IMR-90 (cell line): Measurements from ENCODE around the gene NR1I2. TPM values are rescaled to one million over a fixed set of nuclear protein-coding genes. Genes with fewer than 3 reads are reported as not detected.
A peak's percentile ranks its signal among the peaks of the same experiment; 100 is the strongest.

Source experiments
- ATAC-seq: fragments of 200-7000 bp; cut with Tn5 transposase; 2 replicates; pipeline ENCODE4 v1.9.1; 2020; ENCODE audit warnings: low read depth, mild to moderate bottlenecking, moderate library complexity
- BruUV-seq: library from RNA; stranded (reverse); fragments of 400-500 nt; replicated peaks from 2 replicates; lab custom pipeline; 2021; lab: Mats Ljungman, UMichigan
- CTCF ChIA-PET: fragments of 300-600 bp; formaldehyde crosslinking; extraction: SDS; loops from one replicate; lab custom pipeline; 2021; ENCODE audit warnings: antibody characterized with exemption; lab: Yijun Ruan, JAX
- POLR2A ChIA-PET: fragments of 300-600 bp; sonication (Branson Sonifier 250); formaldehyde crosslinking; loops from one replicate; lab custom pipeline; 2022; ENCODE audit warnings: antibody characterized with exemption; ENCODE audit not compliant: unreplicated experiment; lab: Charles Lee
- DNase-seq: peaks from one replicate; pipeline ENCODE4 v3.0.0; 2013
- H2AFZ ChIP-seq: replicated peaks from 2 replicates; pipeline ENCODE3; 2013; ENCODE audit warnings: low read length, mild to moderate bottlenecking; ENCODE audit not compliant: poor library complexity
- H2AK5ac ChIP-seq: 2 replicates; pipeline ENCODE4 v1.6.1; 2013; ENCODE audit warnings: low read depth, low read length, inconsistent platforms
- H2AK9ac ChIP-seq: replicated peaks from 2 replicates; pipeline ENCODE3; 2013; ENCODE audit warnings: mild to moderate bottlenecking, low read depth, low read length, moderate library complexity; ENCODE audit not compliant: poor library complexity
- H2BK120ac ChIP-seq: 2 replicates; pipeline ENCODE4 v1.6.1; 2013; ENCODE audit warnings: low read depth, low read length, inconsistent platforms
- H2BK15ac ChIP-seq: 3 replicates; pipeline ENCODE4 v1.6.1; 2013; ENCODE audit warnings: low read depth, low read length, inconsistent platforms
- H2BK20ac ChIP-seq: 2 replicates; pipeline ENCODE4 v1.6.1; 2013; ENCODE audit warnings: low read depth, mild to moderate bottlenecking, inconsistent platforms, low read length, moderate library complexity
- H2BK5ac ChIP-seq: 2 replicates; pipeline ENCODE4 v1.6.1; 2013; ENCODE audit warnings: mild to moderate bottlenecking, low read depth, low read length, inconsistent platforms; ENCODE audit not compliant: poor library complexity, severe bottlenecking
- H3K14ac ChIP-seq: replicated peaks from 2 replicates; pipeline ENCODE4 v1.6.1; 2013; ENCODE audit warnings: low read depth, low read length, inconsistent platforms
- H3K18ac ChIP-seq: 2 replicates; pipeline ENCODE4 v1.6.1; 2013; ENCODE audit warnings: low read depth, low read length, control low read depth
- H3K23ac ChIP-seq: 2 replicates; pipeline ENCODE4 v1.6.1; 2013; ENCODE audit warnings: low read depth, low read length, inconsistent platforms
- H3K27ac ChIP-seq: 2 replicates; pipeline ENCODE4 v1.5.1; 2013; ENCODE audit warnings: mild to moderate bottlenecking, control low read depth, low read length; ENCODE audit not compliant: insufficient read depth
- H3K27me3 ChIP-seq: 2 replicates; pipeline ENCODE4 v1.6.1; 2013; ENCODE audit warnings: low read length; ENCODE audit not compliant: control insufficient read depth, insufficient read depth
- H3K36me3 ChIP-seq: 2 replicates; pipeline ENCODE4 v1.6.1; 2013; ENCODE audit warnings: low read length, mixed read lengths; ENCODE audit not compliant: control insufficient read depth, insufficient read depth
- H3K4ac ChIP-seq: 2 replicates; pipeline ENCODE4 v1.6.1; 2013; ENCODE audit warnings: low read depth, low read length, inconsistent platforms
- H3K4me1 ChIP-seq: 2 replicates; pipeline ENCODE4 v1.6.1; 2013; ENCODE audit warnings: low read length, mixed read lengths; ENCODE audit not compliant: control insufficient read depth, insufficient read depth
- H3K4me2 ChIP-seq: 2 replicates; pipeline ENCODE4 v1.6.1; 2013; ENCODE audit warnings: low read depth, mild to moderate bottlenecking, control low read depth, low read length, moderate library complexity
- H3K4me3 ChIP-seq: 2 replicates; pipeline ENCODE4 v1.5.1; 2013; ENCODE audit warnings: low read depth, mild to moderate bottlenecking, control low read depth, low read length, moderate library complexity; ENCODE audit not compliant: insufficient read depth
- H3K56ac ChIP-seq: 2 replicates; pipeline ENCODE4 v1.6.1; 2013; ENCODE audit warnings: low read length, inconsistent platforms; ENCODE audit not compliant: insufficient read depth; ENCODE audit errors: extremely low read depth
- H3K79me1 ChIP-seq, 2 experiments: 2 replicates each; pipeline ENCODE4 v1.6.1; 2013; ENCODE audit warnings: low read length in 2 of 2, inconsistent platforms in 1 of 2, low read depth in 1 of 2
- H3K9ac ChIP-seq: 2 replicates; pipeline ENCODE4 v1.6.1; 2013; ENCODE audit warnings: low read depth, low read length, control low read depth
- H3K9me1 ChIP-seq: 2 replicates; pipeline ENCODE4 v1.6.1; 2013; ENCODE audit warnings: low read length, inconsistent platforms; ENCODE audit not compliant: insufficient read depth
- H3K9me3 ChIP-seq: 2 replicates; pipeline ENCODE4 v1.6.1; 2013; ENCODE audit warnings: low read length; ENCODE audit not compliant: control insufficient read depth, insufficient read depth
- H4K20me1 ChIP-seq: 2 replicates; pipeline ENCODE4 v1.6.1; 2013; ENCODE audit warnings: low read length, inconsistent platforms; ENCODE audit not compliant: insufficient read depth
- H4K5ac ChIP-seq: 2 replicates; pipeline ENCODE4 v1.6.1; 2013; ENCODE audit warnings: mild to moderate bottlenecking, low read depth, low read length, control low read depth
- H4K8ac ChIP-seq, 2 experiments: 2 replicates each; pipeline ENCODE4 v1.6.1; 2013; ENCODE audit warnings: low read depth in 2 of 2, low read length in 2 of 2, control low read depth in 1 of 2, inconsistent platforms in 1 of 2
- H4K91ac ChIP-seq: 2 replicates; pipeline ENCODE4 v1.6.1; 2013; ENCODE audit warnings: low read depth, low read length, inconsistent platforms; ENCODE audit not compliant: insufficient read depth
- BHLHE40 ChIP-seq: fragments of 150-350 bp; IDR thresholded peaks from 2 replicates; pipeline ENCODE4 v1.6.1; 2016; ENCODE audit warnings: mild to moderate bottlenecking, low read depth, low read length
- CEBPB ChIP-seq: IDR thresholded peaks from 2 replicates; pipeline ENCODE4 v1.6.1; 2012; ENCODE audit warnings: low read depth, low read length, improper control_type of control experiment
- CHD1 ChIP-seq: IDR thresholded peaks from 2 replicates; pipeline ENCODE4 v1.6.1; 2012; ENCODE audit warnings: low read depth, low read length, improper control_type of control experiment
- ELK1 ChIP-seq: fragments of 150-350 bp; IDR thresholded peaks from 2 replicates; pipeline ENCODE4 v1.6.1; 2016; ENCODE audit warnings: low read depth, mild to moderate bottlenecking, low read length, moderate library complexity, borderline replicate concordance
- FOS ChIP-seq: fragments of 150-350 bp; IDR thresholded peaks from 2 replicates; pipeline ENCODE4 v1.6.1; 2016; ENCODE audit warnings: low read depth, low read length
- MAFK ChIP-seq: IDR thresholded peaks from 2 replicates; pipeline ENCODE4 v1.6.1; 2012; ENCODE audit warnings: low read depth, low read length, improper control_type of control experiment
- MAZ ChIP-seq: IDR thresholded peaks from 2 replicates; pipeline ENCODE4 v1.6.1; 2012; ENCODE audit warnings: low read depth, mild to moderate bottlenecking, low read length, improper control_type of control experiment, moderate library complexity, borderline replicate concordance
- MXI1 ChIP-seq: IDR thresholded peaks from 2 replicates; pipeline ENCODE4 v1.6.1; 2012; ENCODE audit warnings: low read depth, mild to moderate bottlenecking, low read length, moderate library complexity, borderline replicate concordance
- NFE2L2 ChIP-seq: fragments of 150-350 bp; IDR thresholded peaks from 2 replicates; pipeline ENCODE4 v1.6.1; 2016; ENCODE audit warnings: low read depth, mild to moderate bottlenecking, low read length
- POLR2A ChIP-seq: IDR thresholded peaks from 2 replicates; pipeline ENCODE4 v1.6.1; 2012; ENCODE audit warnings: mild to moderate bottlenecking, low read depth, low read length
- RAD21 ChIP-seq: IDR thresholded peaks from 2 replicates; pipeline ENCODE4 v1.6.1; 2012; ENCODE audit warnings: low read length, improper control_type of control experiment
- RCOR1 ChIP-seq: IDR thresholded peaks from 2 replicates; pipeline ENCODE4 v1.6.1; 2012; ENCODE audit warnings: mild to moderate bottlenecking, low read length, improper control_type of control experiment; ENCODE audit not compliant: insufficient replicate concordance
- RFX5 ChIP-seq: IDR thresholded peaks from 2 replicates; pipeline ENCODE4 v1.8.0; 2012; ENCODE audit warnings: low read depth, mild to moderate bottlenecking, low read length, moderate library complexity
- SMC3 ChIP-seq: fragments of 150-350 bp; IDR thresholded peaks from 2 replicates; pipeline ENCODE4 v1.6.1; 2016; ENCODE audit warnings: low read depth, mild to moderate bottlenecking, antibody characterized with exemption, low read length, moderate library complexity
- USF2 ChIP-seq: fragments of 150-350 bp; IDR thresholded peaks from 2 replicates; pipeline ENCODE4 v1.6.1; 2017; ENCODE audit warnings: mild to moderate bottlenecking, antibody characterized with exemption, low read length, low read depth
- WGBS, 2 experiments: methylation state at CpG; one replicate each; pipeline versions ENCODE4 v1.1.5 to v1.1.7; 2013; ENCODE audit warnings: missing lambda C conversion rate in 2 of 2; ENCODE audit not compliant: insufficient read length in 1 of 2; ENCODE audit errors: extremely low coverage in 2 of 2; 5-methylcytosine and 5-hydroxymethylcytosine counted together
- dilution Hi-C: fragments of 300-500 bp; cut with HindIII; formaldehyde crosslinking; loops from one replicate; pipeline ENCODE4 v1.14.3; 2018; ENCODE audit warnings: low sequenced_read_pairs; ENCODE audit not compliant: unreplicated experiment
- in situ Hi-C: fragments of 300-500 bp; cut with MboI; formaldehyde crosslinking; loops from 3 replicates; pipeline ENCODE4 v1.14.3; 2019; ENCODE audit warnings: low sequenced_read_pairs, inconsistent platforms, mixed read lengths
- intact Hi-C: fragments of 100-400 bp; cut with micrococcal nuclease; formaldehyde crosslinking; loops from 2 replicates; pipeline ENCODE4 v1.10.0; 2022
- polyA plus RNA-seq, 3 experiments: library from polyadenylated mRNA; depleted of rRNA; stranded (reverse); fragments of >200 nt; gene quantifications; 2 replicates each; pipeline ENCODE4 v1.2.3, GENCODE V29; 2012; ENCODE audit warnings: low replicate concordance in 1 of 3
- total RNA-seq: library from RNA; depleted of rRNA; stranded (reverse); fragments of >200 nt; gene quantifications from 2 replicates; pipeline ENCODE4 v1.2.3, GENCODE V29; 2012
- TF ChIP-seq, protein P1 (sequence below): conservative IDR thresholded peaks from 2 replicates; pipeline ENCODE4 v1.5.1; 2012; ENCODE audit warnings: mild to moderate bottlenecking, low read depth, low read length, improper control_type of control experiment

Gene NR1I2
- total and polyA plus RNA-seq, 2 of the 4 experiments (the other 2 are of a cell fraction): not detected

- Histone ChIP-seq H3K4me3 (no peak overlapping the region), H3K9me3 (peaks cover 6% of the 10 kb centered on the region), H2AK5ac (no peak overlapping the region), H3K79me1 (peaks cover 3 to 14% of the 10 kb centered on the region in 2 experiments; a peak in 3 of 4 replicates), H2BK5ac (no peak overlapping the region), H3K36me3 (peaks cover 9% of the 10 kb centered on the region), H3K18ac (no peak overlapping the region), H3K4ac (no peak overlapping the region), H3K9me1 (no peaks in the 10 kb centered on the region), H4K91ac (no peak overlapping the region), H3K27ac (no peak overlapping the region), H2AK9ac (no peak overlapping the region), H4K5ac (no peak overlapping the region), H3K23ac (no peak overlapping the region), H3K4me1 (peaks cover 2% of the 10 kb centered on the region; the same call in 1 of the 2 replicates), H3K56ac (no peak overlapping the region), H4K20me1 (no peaks in the 10 kb centered on the region), H3K27me3 (no peaks in the 10 kb centered on the region), H2BK120ac (no peak overlapping the region), H2AFZ (no peak overlapping the region), H3K4me2 (no peak overlapping the region), H2BK15ac (no peak overlapping the region), H3K9ac (no peak overlapping the region), H2BK20ac (no peak overlapping the region), H3K14ac (no peak overlapping the region), H4K8ac (no peak overlapping the region)
- CTCF ChIA-PET: no interaction called here
- dilution Hi-C loops (no loop called here), intact Hi-C loops (no loop called here), in situ Hi-C loops (no loop called here)
- POLR2A ChIA-PET: no interaction called here
- TF ChIP-seq, protein P1, sequence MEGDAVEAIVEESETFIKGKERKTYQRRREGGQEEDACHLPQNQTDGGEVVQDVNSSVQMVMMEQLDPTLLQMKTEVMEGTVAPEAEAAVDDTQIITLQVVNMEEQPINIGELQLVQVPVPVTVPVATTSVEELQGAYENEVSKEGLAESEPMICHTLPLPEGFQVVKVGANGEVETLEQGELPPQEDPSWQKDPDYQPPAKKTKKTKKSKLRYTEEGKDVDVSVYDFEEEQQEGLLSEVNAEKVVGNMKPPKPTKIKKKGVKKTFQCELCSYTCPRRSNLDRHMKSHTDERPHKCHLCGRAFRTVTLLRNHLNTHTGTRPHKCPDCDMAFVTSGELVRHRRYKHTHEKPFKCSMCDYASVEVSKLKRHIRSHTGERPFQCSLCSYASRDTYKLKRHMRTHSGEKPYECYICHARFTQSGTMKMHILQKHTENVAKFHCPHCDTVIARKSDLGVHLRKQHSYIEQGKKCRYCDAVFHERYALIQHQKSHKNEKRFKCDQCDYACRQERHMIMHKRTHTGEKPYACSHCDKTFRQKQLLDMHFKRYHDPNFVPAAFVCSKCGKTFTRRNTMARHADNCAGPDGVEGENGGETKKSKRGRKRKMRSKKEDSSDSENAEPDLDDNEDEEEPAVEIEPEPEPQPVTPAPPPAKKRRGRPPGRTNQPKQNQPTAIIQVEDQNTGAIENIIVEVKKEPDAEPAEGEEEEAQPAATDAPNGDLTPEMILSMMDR: no peak
- TF ChIP-seq FOS: no peak
- TF ChIP-seq MXI1: no peak
- no peak for TF ChIP-seq NFE2L2
- no peak for TF ChIP-seq USF2
- no peak for TF ChIP-seq POLR2A
- TF ChIP-seq RAD21: no peak
- no peak for TF ChIP-seq ELK1
- TF ChIP-seq BHLHE40: no peak
- TF ChIP-seq SMC3: no peak
- TF ChIP-seq MAZ: no peak
- no peak for TF ChIP-seq RFX5
- no peak for TF ChIP-seq CHD1
- TF ChIP-seq CEBPB: no peak
- no peak for TF ChIP-seq RCOR1
- TF ChIP-seq MAFK: no peak
- DNase-seq (peak; percentile 10), ATAC-seq (no peak)
- 88% methylated on average over 2 of the region's 2 CpGs; no CpG with 5 or more reads in 1 of the 2 experiments for WGBS, 2 experiments
- BruUV-seq: no TSS peak
Observed at GRCh38 chr3:119861681-119862080, 79.8 kb downstream of the NR1I2 start.
